ENCODE data around the gene NOS1. TPM values are rescaled to one million over a fixed set of nuclear protein-coding genes. Genes with fewer than 3 reads are reported as not detected.

NOS1 gene
- total RNA-seq, 1 donor from 2014 or later, result 0.80 TPM

DNA sequence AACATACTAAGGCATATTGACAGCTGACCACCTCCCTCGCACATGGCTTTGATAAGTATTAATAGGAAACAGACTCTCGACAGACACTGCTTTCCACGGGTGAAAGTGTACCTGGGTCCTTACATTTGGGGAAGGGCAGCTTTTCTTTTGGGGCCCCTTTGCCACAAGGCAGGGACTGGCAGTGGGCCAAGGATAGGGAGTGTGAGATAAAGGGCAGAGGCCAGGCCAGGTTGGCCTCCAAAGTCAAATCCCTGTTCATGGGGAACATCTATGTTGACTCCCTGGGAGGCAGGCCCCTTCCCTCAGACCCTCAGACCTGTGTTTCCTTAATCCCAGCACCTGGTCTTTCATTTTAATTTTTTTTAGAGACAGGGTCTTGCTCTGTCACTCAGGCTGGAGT lies 151.8 kb downstream of the NOS1 start:
- DNase-seq (ENCODE audit: low spot score in 2 of 2, unreplicated experiment in 2 of 2), result no peak
- H3K9me3 Mint-ChIP-seq, result no peaks in the 10 kb centered on the region
- H3K4me3 Mint-ChIP-seq, result no peak overlapping the region
- H3K4me1 Mint-ChIP-seq, result no peaks in the 10 kb centered on the region
- H3K27me3 Mint-ChIP-seq (ENCODE audit: low read depth), result peaks cover 56% of the 10 kb centered on the region
- H3K27ac Mint-ChIP-seq, result no peak overlapping the region
- no peaks in the 10 kb centered on the region for H3K36me3 Mint-ChIP-seq
- TF ChIP-seq, protein P1, sequence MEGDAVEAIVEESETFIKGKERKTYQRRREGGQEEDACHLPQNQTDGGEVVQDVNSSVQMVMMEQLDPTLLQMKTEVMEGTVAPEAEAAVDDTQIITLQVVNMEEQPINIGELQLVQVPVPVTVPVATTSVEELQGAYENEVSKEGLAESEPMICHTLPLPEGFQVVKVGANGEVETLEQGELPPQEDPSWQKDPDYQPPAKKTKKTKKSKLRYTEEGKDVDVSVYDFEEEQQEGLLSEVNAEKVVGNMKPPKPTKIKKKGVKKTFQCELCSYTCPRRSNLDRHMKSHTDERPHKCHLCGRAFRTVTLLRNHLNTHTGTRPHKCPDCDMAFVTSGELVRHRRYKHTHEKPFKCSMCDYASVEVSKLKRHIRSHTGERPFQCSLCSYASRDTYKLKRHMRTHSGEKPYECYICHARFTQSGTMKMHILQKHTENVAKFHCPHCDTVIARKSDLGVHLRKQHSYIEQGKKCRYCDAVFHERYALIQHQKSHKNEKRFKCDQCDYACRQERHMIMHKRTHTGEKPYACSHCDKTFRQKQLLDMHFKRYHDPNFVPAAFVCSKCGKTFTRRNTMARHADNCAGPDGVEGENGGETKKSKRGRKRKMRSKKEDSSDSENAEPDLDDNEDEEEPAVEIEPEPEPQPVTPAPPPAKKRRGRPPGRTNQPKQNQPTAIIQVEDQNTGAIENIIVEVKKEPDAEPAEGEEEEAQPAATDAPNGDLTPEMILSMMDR (IDR thresholded peaks at IDR 0.05; ENCODE audit: unreplicated experiment), result no peak

DNA sequence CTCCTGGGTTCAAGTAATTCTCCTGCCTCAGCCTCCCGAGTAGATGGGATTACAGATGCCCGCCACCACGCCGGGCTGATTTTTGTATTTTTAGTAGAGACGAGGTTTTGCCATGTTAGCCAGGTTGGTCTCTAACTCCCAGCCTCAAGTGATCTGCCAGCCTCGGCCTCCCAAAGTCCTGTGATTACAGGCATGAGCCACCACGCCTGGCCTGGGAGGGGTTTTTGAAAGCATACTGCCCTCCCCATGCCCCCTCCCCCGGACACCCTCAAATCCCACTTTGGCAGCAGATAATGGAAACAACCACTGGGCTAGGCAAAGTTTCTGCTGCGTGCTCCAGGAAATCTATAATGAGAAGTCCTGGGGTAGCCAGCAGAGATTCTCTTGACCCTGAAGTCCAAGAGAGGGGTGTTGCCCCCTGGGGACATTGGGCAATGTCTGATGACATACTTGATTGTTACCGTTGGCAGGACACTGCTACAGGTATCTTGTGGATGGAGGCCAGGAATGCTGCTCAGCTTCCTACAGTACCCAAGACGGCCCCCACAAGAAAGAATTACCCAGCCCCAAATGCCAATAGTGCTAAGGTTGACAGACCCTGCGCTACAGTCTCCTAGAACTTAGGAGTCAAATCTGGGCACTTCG lies 152.5 kb downstream of the NOS1 start:
- no peak for DNase-seq (ENCODE audit: low spot score in 2 of 2, unreplicated experiment in 2 of 2)
- Mint-ChIP-seq H3K36me3 (no peaks in the 10 kb centered on the region), H3K4me3 (no peak overlapping the region), H3K4me1 (no peaks in the 10 kb centered on the region), H3K9me3 (no peaks in the 10 kb centered on the region), H3K27ac (no peak overlapping the region), H3K27me3 (ENCODE audit: low read depth) (peaks cover 52% of the 10 kb centered on the region)
- TF ChIP-seq, protein P1 (IDR thresholded peaks at IDR 0.05; ENCODE audit: unreplicated experiment), result no peak

DNA sequence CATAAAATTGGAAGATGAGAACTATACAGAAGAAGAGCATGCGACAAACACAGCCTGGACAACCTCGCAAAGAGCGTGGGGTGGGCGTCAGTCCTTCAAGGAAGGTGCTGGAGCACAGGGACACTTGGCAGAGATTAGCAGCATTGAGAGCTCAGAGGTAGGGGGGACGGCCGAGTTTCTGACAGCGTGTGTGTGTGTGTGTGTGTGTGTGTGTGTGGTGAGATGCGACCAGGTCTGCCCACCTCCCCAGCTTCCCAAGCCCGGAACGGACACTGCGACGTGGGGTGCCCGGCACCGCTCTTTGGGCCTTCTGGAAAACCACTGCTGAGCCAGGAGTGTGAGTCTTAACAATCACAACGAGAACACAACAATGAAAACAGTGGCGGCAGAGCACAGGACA lies 153.2 kb downstream of the NOS1 start:
- Mint-ChIP-seq H3K27ac (no peak overlapping the region), H3K9me3 (no peaks in the 10 kb centered on the region), H3K27me3 (ENCODE audit: low read depth) (peaks cover 50% of the 10 kb centered on the region), H3K4me1 (no peaks in the 10 kb centered on the region), H3K4me3 (no peak overlapping the region), H3K36me3 (no peaks in the 10 kb centered on the region)
- TF ChIP-seq, protein P1 (IDR thresholded peaks at IDR 0.05; ENCODE audit: unreplicated experiment), result no peak
- DNase-seq (ENCODE audit: low spot score in 2 of 2, unreplicated experiment in 2 of 2), result no peak

DNA sequence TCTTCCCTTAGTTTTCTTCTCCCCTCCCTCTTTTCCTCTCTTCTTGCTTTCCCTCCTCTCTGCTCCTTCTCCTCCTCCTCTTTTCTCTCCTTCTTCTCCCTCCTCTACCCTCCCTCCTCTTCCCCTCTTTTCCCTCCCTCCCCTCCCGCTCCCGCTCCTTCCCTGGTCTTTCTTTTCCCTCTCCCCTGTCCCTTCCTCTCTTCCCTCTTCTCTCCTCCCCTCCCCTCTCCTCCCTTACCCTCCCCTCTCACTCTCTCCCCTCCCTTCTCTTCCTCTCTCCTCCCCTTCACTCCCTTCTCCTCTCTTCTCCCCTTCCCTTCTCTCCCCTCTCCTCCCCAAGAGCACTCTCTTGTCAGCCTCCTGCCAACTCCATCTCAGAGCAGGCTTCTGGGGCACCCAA lies 153.8 kb downstream of the NOS1 start:
- no peak overlapping the region for H3K4me3 Mint-ChIP-seq
- DNase-seq (ENCODE audit: low spot score in 2 of 2, unreplicated experiment in 2 of 2), result no peak
- H3K27me3 Mint-ChIP-seq (ENCODE audit: low read depth), result peaks cover 48% of the 10 kb centered on the region
- no peak overlapping the region for H3K27ac Mint-ChIP-seq
- no peaks in the 10 kb centered on the region for H3K9me3 Mint-ChIP-seq
- H3K4me1 Mint-ChIP-seq, result no peaks in the 10 kb centered on the region
- no peaks in the 10 kb centered on the region for H3K36me3 Mint-ChIP-seq
- TF ChIP-seq, protein P1 (IDR thresholded peaks at IDR 0.05; ENCODE audit: unreplicated experiment), result no peak

DNA sequence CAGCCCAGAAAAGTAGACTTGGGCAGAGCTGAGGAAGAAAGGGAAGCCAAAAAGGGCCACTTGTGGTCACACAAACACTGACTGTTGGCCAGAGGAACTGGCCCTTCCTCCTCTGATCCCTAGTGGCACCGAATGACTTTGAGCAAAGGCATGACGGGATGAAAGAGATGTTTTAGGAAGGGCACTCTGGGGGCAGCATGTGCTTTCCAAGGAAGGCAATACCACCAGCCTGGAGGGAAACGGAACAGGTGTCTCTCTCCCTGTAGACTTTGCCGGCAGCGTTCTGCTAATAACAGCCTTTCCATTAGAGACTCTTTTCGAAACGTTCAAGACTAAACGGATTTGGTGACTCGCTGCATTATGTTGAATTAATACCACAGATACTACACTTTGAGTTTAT lies 158.9 kb downstream of the NOS1 start:
- no peak for DNase-seq (ENCODE audit: low spot score in 2 of 2, unreplicated experiment in 2 of 2)
- H3K27ac Mint-ChIP-seq, result no peak overlapping the region

More for the DNA sequence above, 158.9 kb downstream of the NOS1 start:
- TF ChIP-seq, protein P1 (IDR thresholded peaks at IDR 0.05; ENCODE audit: unreplicated experiment), result no peak
- Mint-ChIP-seq H3K27me3 (ENCODE audit: low read depth) (peaks cover 34% of the 10 kb centered on the region), H3K4me3 (no peak overlapping the region), H3K4me1 (no peaks in the 10 kb centered on the region), H3K9me3 (no peaks in the 10 kb centered on the region), H3K36me3 (no peaks in the 10 kb centered on the region)

Data from mesothelial cell of epicardium (in vitro differentiated cells).